ENCODE data around the gene ADAMTS12.

- TF ChIP-seq POLR2AphosphoS5 (IDR thresholded peaks at IDR 0.05) (no peak), POLR2A (IDR thresholded peaks at IDR 0.05; ENCODE audit: low read depth) (no peak), EP300 (IDR thresholded peaks at IDR 0.05) (no peak)
These were observed 143.0 kb downstream of the ADAMTS12 start for GRCh38 chr5:33748754-33749153.
